IPS DF 4.7 (cell line): ENCODE data around the gene CCDC78.
"Not testable (repeated sequence)": the region's sequence is repeated elsewhere in the genome, so short reads cannot be mapped to it uniquely, and the experiment has no call there.

Source experiments
- DNase-seq: peaks from one replicate; pipeline ENCODE4 v3.0.0-alpha.2; 2013; ENCODE audit warnings: low spot score; ENCODE audit errors: extremely low read depth

The CCDC78 gene

GRCh38 chr16:761625-762513 is 35.6 kb upstream of the CCDC78 start:
- DNase-seq = no peak

- DNase-seq = no peak
Observed at GRCh38 chr16:760545-761343, 34.5 kb upstream of the CCDC78 start, which contains the start of gene MSLN. Gene MSLN, plus strand, starts transcription at chr16:760734. Its CDS starts 1,947 bp downstream, at chr16:762681.

- no peak for DNase-seq
Observed at GRCh38 chr16:760065-760464, 33.8 kb upstream of the CCDC78 start.

GRCh38 chr16:759110-759910 is 33.1 kb upstream of the CCDC78 start:
- DNase-seq = no peak

GRCh38 chr16:756428-756827 is 30.2 kb upstream of the CCDC78 start:
- DNase-seq = no peak

- no peak for DNase-seq
Observed at GRCh38 chr16:754656-755055, 28.4 kb upstream of the CCDC78 start.

- not testable (repeated sequence) for DNase-seq
Observed at GRCh38 chr16:754121-754607, 27.9 kb upstream of the CCDC78 start.

GRCh38 chr16:752007-752312 is 25.7 kb upstream of the CCDC78 start:
- no peak for DNase-seq

GRCh38 chr16:751152-752006 is 25.1 kb upstream of the CCDC78 start:
- no peak for DNase-seq

- no peak for DNase-seq
Observed at GRCh38 chr16:750485-750884, 24.2 kb upstream of the CCDC78 start.

- no peak for DNase-seq
Observed at GRCh38 chr16:749010-749409, 22.8 kb upstream of the CCDC78 start.

- no peak for DNase-seq
Observed at GRCh38 chr16:747978-748746, 21.9 kb upstream of the CCDC78 start.

GRCh38 chr16:746637-747036 is 20.4 kb upstream of the CCDC78 start:
- DNase-seq = no peak

- DNase-seq = no peak
Observed at GRCh38 chr16:745739-746138, 19.5 kb upstream of the CCDC78 start.

- no peak for DNase-seq
Observed at GRCh38 chr16:743794-744500, 17.7 kb upstream of the CCDC78 start.

GRCh38 chr16:742894-743293 is 16.7 kb upstream of the CCDC78 start:
- not testable (repeated sequence) for DNase-seq

- DNase-seq = no peak
Observed at GRCh38 chr16:741986-742629, 15.9 kb upstream of the CCDC78 start.

- no peak for DNase-seq
Observed at GRCh38 chr16:740764-741505, 14.7 kb upstream of the CCDC78 start, which contains the start of gene CIAO3. Gene CIAO3, minus strand, starts transcription at chr16:740997. Its CDS starts 12 bp downstream, at chr16:740985.
